Uterus (tissue), 4 donors: ENCODE results near the gene CEP85L. TPM values are rescaled to one million over a fixed set of nuclear protein-coding genes. Genes with fewer than 3 reads are reported as not detected.

Experiments
- DNase-seq, 2 donors: peaks; one replicate each; pipeline ENCODE4 v3.0.0-alpha.2; 2019 to 2020
- H3K27ac ChIP-seq, 2 donors: fragments of 200-600 bp; sonication (generic); 1 replicate in 1 of 2; 2 replicates in 1 of 2; pipeline ENCODE4 v1.5.1; 2016 to 2018
- H3K27me3 ChIP-seq, 2 donors: fragments of 200-600 bp; sonication (generic); one replicate each; pipeline ENCODE4 v1.5.1; 2018 to 2019; ENCODE audit warnings: control low read depth in 1 of 2
- H3K36me3 ChIP-seq, 2 donors: fragments of 200-600 bp; sonication (generic); one replicate each; pipeline ENCODE4 v1.5.1; 2019; ENCODE audit warnings: control low read depth in 1 of 2
- H3K4me1 ChIP-seq, 2 donors: fragments of 200-600 bp; sonication (generic); one replicate each; pipeline ENCODE4 v1.5.1; 2018 to 2019; ENCODE audit warnings: control low read depth in 1 of 2
- H3K4me3 ChIP-seq, 2 donors: fragments of 200-600 bp; sonication (generic); 1 replicate in 1 of 2; 2 replicates in 1 of 2; pipeline ENCODE4 v1.5.1; 2018 to 2019; ENCODE audit warnings: mild to moderate bottlenecking in 1 of 2
- H3K9me3 ChIP-seq, 2 donors: fragments of 200-600 bp; sonication (generic); one replicate each; pipeline ENCODE4 v1.5.1; 2019; ENCODE audit warnings: control low read depth in 1 of 2
- CTCF ChIP-seq, 4 experiments: fragments of 200-600 bp in 2 of 4; fragments of 450-650 bp in 2 of 4; sonication (generic) in 2 of 4; IDR thresholded peaks; one replicate each; pipeline ENCODE4 v1.5.1; 2016 to 2019; ENCODE audit warnings: antibody characterized with exemption in 4 of 4, mild to moderate bottlenecking in 2 of 4, moderate library complexity in 1 of 4
- POLR2A ChIP-seq, 2 donors: fragments of 450-650 bp; IDR thresholded peaks; one replicate each; pipeline ENCODE4 v1.6.1; 2016; ENCODE audit warnings: antibody characterized with exemption in 2 of 2, mild to moderate bottlenecking in 1 of 2, moderate library complexity in 1 of 2
- intact Hi-C: fragments of 100-400 bp; cut with DNase I; formaldehyde crosslinking; loops from one replicate; pipeline ENCODE4 v1.15.1; 2023; ENCODE audit warnings: low total_unique reads
- total RNA-seq, 4 donors: library from RNA; depleted of rRNA in 3 of 4; stranded (reverse); fragments of >200 nt in 3 of 4; gene quantifications; one replicate each; pipeline versions ENCODE4 v1.1.0 to v1.2.4, GENCODE V29; 2014 to 2023
- donor health status: DM: yes; HTN: yes; CAD: no.

CEP85L gene
- total RNA-seq, 4 donors from 2014 or later = 32.7 to 968 (median 64.4) TPM

DNA sequence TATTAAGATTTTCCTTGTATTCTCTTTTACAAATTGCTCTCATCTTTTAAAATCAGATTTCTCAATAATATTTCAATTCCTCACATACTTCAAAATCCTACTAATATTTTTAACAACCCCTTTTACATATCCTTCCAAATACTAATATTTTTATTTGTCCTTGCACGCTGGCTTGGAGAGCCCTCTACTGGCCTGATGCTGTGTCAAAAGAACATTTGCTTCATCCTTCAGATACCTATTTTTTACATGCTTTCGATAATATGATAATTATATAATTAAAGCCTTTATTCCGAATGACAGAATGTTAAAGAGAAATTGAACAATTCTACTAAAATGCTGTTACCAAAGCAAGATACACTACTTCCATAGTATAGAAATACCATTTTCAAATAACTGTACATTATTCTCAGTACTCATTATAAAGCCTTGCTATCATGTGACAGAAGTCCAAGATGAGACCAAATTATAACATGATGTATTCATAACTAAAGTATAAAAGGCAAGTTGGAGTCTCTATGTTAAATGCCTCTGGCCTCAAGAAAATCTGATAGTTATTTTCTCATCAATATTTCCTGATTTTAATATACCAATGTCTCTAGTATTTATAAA, 142.3 kb downstream of the CEP85L start:
- no peaks in the 10 kb centered on the region for H3K36me3 ChIP-seq
- intact Hi-C loops = no loop called here
- DNase-seq = no peak
- TF ChIP-seq POLR2A (IDR thresholded peaks at IDR 0.05) (no peak), CTCF (IDR thresholded peaks at IDR 0.05) (peak; percentile 48 to 49 (median 48))
- H3K27me3 ChIP-seq = no peaks in the 10 kb centered on the region
- H3K4me3 ChIP-seq = no peak overlapping the region
- H3K4me1 ChIP-seq = no peaks in the 10 kb centered on the region
- H3K27ac ChIP-seq = no peak overlapping the region
- H3K9me3 ChIP-seq = no peaks in the 10 kb centered on the region

- no peak overlapping the region for H3K4me3 ChIP-seq
- H3K9me3 ChIP-seq = no peaks in the 10 kb centered on the region
- H3K27ac ChIP-seq = no peak overlapping the region
- DNase-seq = no peak
- no peaks in the 10 kb centered on the region for H3K36me3 ChIP-seq
- no peaks in the 10 kb centered on the region for H3K27me3 ChIP-seq
- intact Hi-C loops = no loop called here
- TF ChIP-seq CTCF (IDR thresholded peaks at IDR 0.05) = no peak
- TF ChIP-seq POLR2A (IDR thresholded peaks at IDR 0.05) = no peak
- no peaks in the 10 kb centered on the region for H3K4me1 ChIP-seq
Observed at GRCh38 chr6:118507636-118508035, 143.8 kb downstream of the CEP85L start.

GRCh38 chr6:118506071-118506638, 145.2 kb downstream of the CEP85L start:
- H3K27ac ChIP-seq = no peak overlapping the region
- H3K4me1 ChIP-seq = no peaks in the 10 kb centered on the region
- H3K36me3 ChIP-seq = no peaks in the 10 kb centered on the region
- no peak for DNase-seq
- no peaks in the 10 kb centered on the region for H3K9me3 ChIP-seq
- TF ChIP-seq CTCF (IDR thresholded peaks at IDR 0.05) (no peak), POLR2A (IDR thresholded peaks at IDR 0.05) (no peak)
- intact Hi-C loops = no loop called here
- H3K4me3 ChIP-seq = no peak overlapping the region
- H3K27me3 ChIP-seq = no peaks in the 10 kb centered on the region

GRCh38 chr6:118505656-118506055, 145.7 kb downstream of the CEP85L start:
- no peak for DNase-seq
- no peaks in the 10 kb centered on the region for H3K9me3 ChIP-seq
- TF ChIP-seq CTCF (IDR thresholded peaks at IDR 0.05) (no peak), POLR2A (IDR thresholded peaks at IDR 0.05) (no peak)
- no peak overlapping the region for H3K4me3 ChIP-seq
- H3K36me3 ChIP-seq = no peaks in the 10 kb centered on the region
- no peaks in the 10 kb centered on the region for H3K4me1 ChIP-seq
- intact Hi-C loops = no loop called here
- no peak overlapping the region for H3K27ac ChIP-seq
- no peaks in the 10 kb centered on the region for H3K27me3 ChIP-seq

GRCh38 chr6:118504611-118505010, 146.8 kb downstream of the CEP85L start:
- TF ChIP-seq CTCF (IDR thresholded peaks at IDR 0.05) = no peak
- no peak for TF ChIP-seq POLR2A (IDR thresholded peaks at IDR 0.05)
- H3K4me3 ChIP-seq = no peak overlapping the region
- intact Hi-C loops = no loop called here
- H3K9me3 ChIP-seq = no peaks in the 10 kb centered on the region
- no peaks in the 10 kb centered on the region for H3K27me3 ChIP-seq
- no peaks in the 10 kb centered on the region for H3K36me3 ChIP-seq
- no peak for DNase-seq
- H3K4me1 ChIP-seq = no peaks in the 10 kb centered on the region
- no peak overlapping the region for H3K27ac ChIP-seq
